HG03571 (cell line): Measurements from ENCODE around the gene SPRR1B.
"Not testable (repeated sequence)": the region's sequence is repeated elsewhere in the genome, so short reads cannot be mapped to it uniquely, and the experiment has no call there.

Experiments used
- ATAC-seq: cut with Tn5 transposase; IDR thresholded peaks from one replicate; pipeline ENCODE4 v1.9.1; 2021; ENCODE audit not compliant: unreplicated experiment

SPRR1B gene, protein sequence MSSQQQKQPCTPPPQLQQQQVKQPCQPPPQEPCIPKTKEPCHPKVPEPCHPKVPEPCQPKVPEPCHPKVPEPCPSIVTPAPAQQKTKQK

DNA sequence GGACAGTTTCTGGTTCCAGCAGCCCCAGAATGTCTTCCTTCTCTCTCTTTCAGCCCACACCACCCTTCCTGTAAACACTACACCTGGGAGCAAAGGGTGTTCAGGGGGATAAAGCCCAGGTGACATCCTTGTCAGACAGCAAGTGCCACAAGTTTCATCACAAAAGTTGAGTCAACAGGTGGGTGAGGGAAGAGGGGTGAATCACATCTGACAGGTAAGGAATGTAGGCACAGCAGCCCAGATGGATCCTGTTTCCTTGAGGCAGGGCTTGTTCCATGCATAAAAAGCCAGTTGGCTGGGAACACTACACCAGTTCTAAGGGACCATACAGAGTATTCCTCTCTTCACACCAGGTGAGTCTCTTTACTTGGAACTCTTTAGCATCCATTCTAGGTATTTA is at the start of gene SPRR1B:
SPRR1B (plus strand) TSS at position 309 of the 400 bp plus-strand sequence. CDS start 1,143 bp downstream, outside the sequence.
- no peak for ATAC-seq

DNA sequence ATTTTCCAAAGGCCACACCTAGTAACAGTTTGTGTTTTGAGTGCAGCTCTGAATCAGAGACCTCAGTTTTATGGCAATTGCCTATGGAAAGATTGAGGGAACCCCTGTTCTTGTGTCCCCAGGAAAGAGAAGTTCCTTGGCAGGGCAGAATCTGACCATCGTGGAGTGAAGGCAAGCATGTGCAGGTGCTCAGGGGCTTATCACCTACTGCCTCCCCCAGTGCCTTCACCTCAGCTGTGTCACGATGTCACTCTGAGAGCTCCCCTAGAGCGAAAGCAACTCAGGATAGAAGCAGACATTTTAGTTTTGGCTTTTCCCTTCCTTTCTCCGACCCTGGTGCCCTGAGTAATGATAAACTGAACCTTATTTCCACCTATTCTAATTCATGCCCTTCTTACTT is 48.9 kb upstream of the SPRR1B start:
- no peak for ATAC-seq

DNA sequence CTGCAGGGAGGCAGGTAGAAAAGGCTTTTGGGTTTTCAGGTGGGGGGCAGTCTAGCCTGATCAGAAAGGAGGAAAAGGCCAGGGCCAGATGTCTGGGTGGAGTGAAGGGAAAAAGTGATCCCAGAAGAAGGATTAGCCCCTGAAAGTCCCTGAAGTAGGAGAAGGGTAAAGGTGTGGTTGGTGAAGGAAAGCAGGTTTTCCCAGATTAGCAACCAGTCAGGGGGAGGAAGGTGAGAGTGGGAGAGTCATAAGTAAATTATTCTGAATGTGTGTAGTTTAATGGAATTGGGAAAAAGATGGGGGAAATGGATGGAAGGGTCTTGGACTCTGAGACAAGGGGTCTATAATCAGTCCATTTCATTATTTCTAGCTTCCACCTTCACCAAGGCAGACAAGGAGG is 47.8 kb upstream of the SPRR1B start:
- no peak for ATAC-seq

DNA sequence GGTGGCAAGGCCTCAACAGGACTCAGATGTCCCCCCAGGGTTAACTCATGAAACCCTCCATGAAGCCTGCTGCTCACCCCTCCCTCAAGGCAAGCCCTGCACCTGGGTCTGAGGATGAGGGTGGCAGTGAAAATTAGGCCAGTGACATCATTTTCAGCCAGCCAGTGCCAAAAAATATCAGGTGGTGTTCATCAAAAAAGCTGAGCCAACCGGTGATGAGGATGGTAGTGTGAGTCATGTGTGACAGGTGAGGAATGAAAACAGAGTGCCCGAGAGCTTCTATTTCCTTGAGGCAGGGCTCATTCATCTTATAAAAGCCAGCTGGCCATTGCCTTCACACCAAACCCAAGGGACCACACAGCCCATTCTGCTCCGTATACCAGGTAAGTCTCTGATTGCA is 47.3 kb upstream of the SPRR1B start, which contains the start of gene SPRR1A:
SPRR1A (plus strand) TSS at position 339 of the 400 bp plus-strand sequence. CDS start 1,150 bp downstream, outside the sequence.
- no peak for ATAC-seq

DNA sequence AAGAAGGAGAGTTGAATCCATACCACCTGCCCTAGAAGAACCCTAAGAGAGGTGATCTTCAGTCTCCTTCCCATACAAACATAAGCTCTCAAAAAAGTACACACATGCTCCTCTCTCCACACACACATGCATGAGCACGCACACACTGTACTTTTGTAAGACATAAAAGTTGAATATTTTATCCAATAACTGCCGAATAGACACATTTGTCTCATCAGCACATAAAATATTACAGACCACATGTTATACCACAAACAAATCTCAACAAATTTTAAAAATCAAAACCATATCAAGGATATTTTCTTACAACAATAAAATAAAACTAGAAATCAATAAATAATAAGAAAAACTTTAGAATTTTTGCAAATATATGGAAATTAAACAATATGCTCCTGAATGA is 44.4 kb upstream of the SPRR1B start:
- ATAC-seq = no peak

DNA sequence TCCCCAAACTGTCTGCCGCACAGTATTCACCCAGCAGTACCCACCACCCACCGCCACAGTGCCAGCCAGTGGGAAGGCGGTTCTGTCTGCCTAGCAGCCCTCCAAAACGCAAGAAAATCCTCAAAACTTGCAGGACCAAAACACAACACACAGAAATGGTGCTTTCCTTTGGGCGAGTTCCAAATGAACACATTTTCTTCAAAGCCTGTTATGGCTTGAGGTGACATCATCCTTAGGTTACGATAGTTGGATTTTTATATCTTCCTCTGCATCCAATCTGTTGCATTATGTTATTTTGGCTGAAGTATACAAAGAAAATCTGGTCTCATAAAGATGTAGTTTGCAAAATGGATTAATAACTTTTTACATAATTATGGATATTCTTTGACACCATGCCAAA is 37.8 kb upstream of the SPRR1B start:
- no peak for ATAC-seq

DNA sequence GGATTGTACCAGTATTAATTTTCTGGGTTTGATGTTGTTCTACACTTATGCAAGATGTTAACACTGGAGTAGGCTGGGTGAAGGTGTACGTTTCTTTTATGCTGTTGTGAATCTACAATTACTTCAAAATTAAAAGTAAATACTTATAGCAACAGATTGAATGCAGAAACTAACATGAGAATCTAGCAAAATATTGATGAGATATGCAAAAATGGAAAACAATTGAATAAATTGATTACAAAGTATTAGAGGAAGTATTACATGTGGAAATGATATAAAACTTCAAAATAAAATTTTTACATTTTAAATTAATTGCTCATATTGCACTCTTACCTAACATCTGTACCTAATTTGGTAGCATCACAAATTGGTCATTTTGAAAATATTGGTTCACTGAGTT is 35.2 kb upstream of the SPRR1B start:
- no peak for ATAC-seq

DNA sequence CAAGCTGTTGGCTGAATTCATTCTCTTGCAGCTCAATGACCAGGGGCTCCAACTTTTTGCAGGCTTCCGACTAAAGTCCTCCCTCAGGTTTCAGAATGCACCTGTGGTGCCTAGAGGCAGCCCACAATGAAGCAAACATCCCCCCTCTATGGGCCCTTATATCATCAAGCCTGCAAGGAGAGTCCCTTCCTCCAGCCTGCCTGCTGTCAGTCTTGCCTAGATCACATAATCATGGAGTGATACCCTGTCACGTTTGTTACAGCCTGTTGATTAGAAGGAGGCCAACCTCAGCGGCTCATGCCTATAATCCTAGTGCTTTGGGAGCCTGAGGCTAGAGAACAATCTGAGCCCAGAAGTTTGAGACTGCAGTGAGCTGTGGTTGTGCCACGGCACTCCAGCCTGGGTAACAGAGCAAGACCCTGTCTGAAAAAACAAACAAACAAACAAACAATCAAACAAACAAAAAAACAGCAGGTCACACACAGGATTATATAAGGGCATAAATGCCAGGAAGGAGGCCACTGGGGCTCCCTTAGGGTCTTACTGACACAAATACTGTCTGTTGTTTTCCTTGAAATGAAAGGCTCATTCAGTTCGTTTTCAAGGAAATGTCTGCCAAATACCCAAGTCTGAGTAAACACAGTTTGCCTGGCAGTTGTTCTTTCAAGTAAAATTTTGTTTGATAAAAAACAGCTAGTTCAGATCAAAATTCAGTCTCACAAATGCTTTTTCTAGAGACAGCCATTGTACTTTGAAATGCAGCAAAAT is 34.2 kb upstream of the SPRR1B start:
- no peak for ATAC-seq

DNA sequence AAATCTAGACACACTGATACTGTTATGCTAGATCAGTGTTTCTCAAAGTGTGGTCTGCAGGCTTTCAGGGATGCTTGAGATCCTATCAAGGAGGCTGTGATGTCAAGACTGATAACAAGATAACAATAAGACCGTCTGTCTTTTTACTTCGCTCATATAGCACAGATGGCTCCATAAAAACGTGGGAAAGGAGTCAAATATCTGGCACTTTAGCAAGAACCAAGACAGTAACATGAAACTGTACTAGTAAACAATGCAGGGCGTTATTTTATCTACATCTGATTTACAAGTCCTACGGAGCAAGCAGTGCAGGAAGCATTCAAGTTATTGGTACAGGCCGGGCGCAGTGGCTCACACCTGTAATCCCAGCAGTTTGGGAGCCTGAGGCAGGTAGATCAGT is 33.1 kb upstream of the SPRR1B start:
- ATAC-seq = no peak

DNA sequence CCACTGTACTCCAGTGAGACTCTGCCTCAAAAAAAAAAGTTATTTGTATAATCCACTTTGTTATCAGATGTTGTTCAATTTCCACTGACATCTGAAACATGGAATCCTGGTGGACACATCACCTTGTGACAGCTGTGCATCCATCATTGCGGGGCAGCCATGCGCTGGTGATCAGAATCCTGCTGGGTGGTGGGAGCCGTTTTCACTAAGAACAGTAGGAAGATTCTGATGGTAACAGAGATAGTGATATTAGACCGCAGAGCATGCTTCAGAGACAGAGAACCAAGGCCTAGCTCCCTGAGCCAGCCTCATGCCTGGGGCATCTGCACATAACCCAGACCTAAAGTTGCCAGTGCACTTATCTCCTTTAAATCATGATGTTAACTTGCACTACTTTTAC is 32.5 kb upstream of the SPRR1B start:
- ATAC-seq = no peak

DNA sequence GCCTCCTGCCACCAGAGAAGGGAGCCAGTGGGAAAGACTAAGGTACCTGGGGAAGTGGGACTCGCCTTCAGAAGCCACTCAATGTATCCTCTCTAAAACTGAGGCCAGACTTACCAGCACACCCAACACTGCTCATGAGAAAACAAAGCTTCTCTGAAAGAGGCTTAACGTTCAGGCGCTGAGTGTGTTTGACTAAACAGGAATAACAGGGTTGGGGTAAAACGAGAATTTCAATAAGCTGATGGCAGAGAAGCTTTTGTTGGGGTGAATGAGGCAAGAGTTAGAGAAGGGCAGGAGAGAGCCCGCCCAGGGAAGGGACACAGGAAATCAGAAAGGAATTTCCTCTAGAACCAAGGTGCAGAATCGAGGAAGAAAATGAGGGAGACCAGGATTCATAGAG is 31.2 kb upstream of the SPRR1B start:
- no peak for ATAC-seq

DNA sequence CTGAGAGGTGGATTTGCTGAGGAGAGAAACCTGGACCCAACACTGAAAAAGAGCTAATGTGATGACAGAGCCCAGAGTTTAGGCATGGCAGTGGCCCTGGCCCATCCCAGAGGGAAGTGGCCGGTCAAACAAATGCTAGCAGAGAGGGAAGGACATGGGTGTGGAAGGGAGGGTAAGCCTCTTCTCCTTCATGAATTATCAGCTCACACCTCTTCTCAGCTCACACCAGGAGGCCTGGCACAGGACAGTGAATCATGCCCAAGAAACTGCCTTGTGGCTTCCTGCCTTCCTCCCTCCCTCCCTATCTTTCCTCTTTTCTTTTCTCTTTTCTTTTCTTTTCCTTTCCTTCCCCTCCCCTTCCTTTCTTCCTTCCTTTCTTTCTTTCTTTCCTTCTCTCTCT is 30.7 kb upstream of the SPRR1B start:
- ATAC-seq = no peak

DNA sequence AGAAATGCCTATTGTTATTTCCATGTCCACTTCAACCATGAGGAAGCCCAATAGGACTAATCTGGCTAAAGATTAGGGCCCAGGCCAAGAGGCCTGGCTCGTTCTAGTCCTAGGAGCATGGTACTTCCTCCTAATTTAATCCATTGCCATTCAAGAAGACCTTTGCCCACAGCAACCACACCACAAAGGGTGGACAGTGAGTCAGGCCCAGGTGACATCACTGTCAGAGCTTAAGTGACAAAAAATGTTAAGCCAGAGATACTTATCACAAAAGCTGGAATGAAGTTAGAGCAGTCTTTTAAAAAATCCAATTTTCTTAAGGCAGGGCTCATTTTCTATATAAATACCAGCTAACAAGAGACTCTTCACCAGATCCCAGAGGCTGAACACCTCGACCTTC is 29.6 kb upstream of the SPRR1B start, which contains the start of gene SPRR3:
SPRR3 (plus strand) TSS at position 368 of the 400 bp plus-strand sequence. CDS start 1,272 bp downstream, outside the sequence.
- no peak for ATAC-seq

DNA sequence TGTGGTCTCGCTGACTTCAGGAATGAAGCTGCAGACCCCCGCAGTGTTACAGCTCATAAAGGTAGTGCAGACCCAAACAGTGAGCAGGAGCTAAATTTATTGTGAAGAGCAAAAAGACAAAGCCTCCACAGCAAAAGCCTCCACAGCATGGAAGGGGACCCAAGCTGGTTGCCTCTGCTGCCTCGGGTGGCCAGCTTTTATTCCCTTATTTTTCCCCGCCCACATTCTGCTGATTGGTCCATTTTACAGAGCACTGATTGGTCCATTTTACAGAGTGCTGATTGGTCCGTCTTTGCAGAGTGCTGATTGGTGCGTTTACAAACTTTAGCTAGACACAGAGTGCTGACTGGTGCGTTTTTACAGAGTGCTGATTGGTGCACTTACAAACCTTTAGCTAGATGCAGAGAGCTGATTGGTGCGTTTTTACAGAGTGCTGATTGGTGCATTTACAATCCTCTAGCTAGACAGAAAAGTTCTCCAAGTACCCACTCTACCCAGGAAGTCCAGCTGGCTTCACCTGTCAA is 19.7 kb upstream of the SPRR1B start:
- ATAC-seq = not testable (repeated sequence)

DNA sequence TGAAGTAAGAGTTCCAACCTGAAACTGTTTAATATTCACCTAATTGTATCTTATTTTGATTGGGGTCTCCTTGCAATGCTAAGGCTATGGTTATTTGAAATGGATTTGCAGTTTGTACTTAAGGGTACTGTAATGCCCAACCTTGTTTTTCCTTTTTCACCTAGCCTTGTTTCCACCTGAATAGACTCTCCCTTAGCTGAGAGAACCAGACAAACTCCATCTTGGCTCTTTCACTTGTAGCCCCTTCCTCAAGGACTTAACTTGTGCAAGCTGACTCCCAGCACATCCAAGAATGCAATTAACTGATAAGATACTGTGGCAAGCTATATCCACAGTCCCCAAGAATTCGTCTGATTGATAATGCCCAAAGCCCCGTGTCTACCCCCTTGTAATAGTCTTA is 9.2 kb upstream of the SPRR1B start:
- not testable (repeated sequence) for ATAC-seq

DNA sequence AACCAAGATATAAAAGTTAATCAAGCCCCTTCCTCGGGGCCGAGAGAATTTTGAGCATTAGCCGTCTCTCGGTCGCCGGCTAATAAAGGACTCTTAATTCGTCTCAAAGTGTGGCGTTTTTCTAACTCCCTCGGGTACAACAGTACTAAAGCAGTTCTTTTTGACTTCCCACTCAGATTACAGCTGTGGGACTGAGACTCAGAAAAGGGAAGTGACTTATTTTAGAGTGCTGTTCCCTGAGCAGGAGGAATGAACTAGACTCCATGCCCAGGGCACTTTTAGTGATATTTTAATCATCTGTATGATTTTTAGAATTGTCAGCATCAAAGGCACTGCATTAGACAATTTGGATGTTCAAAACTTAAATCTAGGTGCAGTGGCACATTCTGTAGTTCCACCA is 8.7 kb upstream of the SPRR1B start:
- not testable (repeated sequence) for ATAC-seq

DNA sequence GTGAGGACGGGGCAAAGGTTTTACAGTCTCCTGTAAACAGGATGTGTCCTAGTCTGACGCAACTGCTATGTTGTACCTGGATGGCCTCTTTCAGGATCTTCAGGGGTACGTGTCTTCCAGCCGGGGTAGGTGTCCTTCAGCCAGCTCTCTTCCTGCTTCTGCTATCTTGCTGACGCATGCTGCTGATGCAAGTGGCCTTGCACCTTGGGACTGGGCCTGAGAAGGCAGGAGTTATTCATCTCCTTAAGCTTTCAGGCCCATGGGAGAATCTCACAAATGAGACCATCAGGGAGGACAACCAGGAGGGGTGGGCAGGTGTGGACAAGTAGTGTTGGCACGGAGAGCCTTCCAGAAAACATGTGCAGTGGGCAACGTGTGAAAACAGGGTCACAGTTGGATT is 7.9 kb upstream of the SPRR1B start:
- ATAC-seq = no peak

DNA sequence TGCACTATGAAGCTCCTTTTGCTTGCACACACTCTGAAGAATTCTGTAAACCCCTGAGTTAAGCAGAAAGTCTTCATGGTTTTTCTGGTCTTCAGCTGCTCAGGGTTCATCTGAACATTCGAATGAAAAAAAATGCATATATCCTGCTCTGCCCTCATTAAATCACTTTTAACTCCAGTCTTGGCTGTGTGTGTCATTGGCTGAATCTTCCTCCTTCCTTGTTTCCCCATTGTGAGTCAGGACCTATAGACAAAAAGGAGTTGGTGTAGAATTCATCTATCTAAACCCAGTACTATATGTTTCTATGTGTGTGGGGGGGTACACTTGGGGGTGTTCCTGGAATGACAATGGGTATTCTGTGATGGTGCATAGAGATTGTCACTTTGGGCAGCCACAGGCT is 6.6 kb upstream of the SPRR1B start:
- ATAC-seq = no peak

DNA sequence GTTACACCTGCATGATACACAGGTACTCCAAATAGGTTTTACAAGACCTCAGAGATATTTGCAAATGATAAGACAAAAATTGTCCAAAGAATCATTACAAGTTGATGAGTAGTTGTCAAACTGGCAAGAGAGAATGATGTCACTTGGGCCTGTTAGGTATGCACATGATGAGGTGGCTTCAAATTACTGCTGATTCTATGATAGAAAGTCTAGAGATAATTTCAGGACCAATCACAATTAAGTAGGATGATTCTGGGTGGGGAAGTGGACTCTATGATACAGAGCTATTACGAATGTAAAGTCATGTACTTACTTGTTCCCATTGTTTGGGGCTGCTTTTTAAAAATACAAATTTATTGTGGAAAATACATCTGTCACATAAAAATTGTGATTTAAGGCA is 5.2 kb upstream of the SPRR1B start:
- ATAC-seq = no peak

DNA sequence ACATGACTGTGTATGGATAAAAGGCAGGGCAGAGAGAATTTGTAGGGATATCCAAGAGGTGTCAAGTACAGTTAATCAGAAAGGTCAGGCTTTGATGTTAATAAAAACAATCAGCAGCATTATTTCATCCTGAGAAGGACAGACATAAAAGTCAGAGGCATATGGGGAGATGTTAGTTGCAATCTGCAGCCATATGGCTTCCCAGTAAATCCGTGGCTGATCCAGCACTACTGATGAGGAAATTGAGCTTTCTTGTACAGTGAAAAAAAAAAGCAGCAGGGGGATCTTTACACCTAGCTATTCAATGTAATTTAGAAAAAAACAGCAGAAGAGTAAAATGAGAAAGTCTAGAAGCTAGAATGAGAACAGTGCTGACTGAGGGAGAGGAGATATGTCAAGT is 2.2 kb upstream of the SPRR1B start:
- ATAC-seq = no peak

DNA sequence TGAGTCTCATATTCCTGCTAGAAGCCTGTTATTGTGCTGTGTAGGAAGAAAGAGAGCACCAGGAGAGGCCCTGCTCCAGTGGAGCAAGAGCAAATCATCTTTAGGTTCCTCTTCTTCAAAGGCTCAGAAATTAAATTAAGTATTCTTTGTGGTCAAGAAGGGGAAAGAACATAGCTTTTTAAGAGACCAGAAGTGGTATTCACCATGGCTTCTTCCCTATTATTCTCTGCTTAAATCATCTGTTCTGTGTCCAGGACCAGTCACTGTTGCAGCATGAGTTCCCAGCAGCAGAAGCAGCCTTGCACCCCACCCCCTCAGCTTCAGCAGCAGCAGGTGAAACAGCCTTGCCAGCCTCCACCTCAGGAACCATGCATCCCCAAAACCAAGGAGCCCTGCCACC is 1.1 kb downstream of the SPRR1B start:
- no peak for ATAC-seq

DNA sequence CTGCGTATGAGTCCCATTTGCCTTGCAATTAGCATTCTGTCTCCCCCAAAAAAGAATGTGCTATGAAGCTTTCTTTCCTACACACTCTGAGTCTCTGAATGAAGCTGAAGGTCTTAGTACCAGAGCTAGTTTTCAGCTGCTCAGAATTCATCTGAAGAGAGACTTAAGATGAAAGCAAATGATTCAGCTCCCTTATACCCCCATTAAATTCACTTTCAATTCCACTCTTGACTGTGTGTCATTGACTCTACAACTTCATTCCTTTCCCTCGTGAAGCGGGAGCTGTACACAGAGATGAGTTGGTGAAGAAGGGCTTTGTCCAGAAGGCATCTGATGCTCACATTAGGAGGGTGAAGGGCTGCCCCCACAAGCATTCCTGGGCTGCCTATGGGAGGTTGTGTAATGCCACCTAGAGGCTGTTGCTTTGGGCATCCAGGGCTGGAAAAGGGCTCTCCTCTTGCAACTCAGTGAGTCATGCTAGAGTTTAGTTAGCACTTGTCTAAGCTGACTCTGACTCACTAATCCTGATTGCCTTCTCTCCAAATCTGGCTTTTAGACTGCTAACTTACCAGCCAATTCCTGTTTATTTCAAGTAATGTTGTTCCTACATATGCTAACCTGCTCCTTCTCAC is 1.8 kb downstream of the SPRR1B start:
- no peak for ATAC-seq
